ENCODE results near the gene REV3L. TPM values are rescaled to one million over a fixed set of nuclear protein-coding genes. Genes with fewer than 3 reads are reported as not detected.

REV3L gene
- polyA plus RNA-seq, 1 of the 3 experiments (the other 2 are of a cell fraction), result 7.3 TPM

DNA sequence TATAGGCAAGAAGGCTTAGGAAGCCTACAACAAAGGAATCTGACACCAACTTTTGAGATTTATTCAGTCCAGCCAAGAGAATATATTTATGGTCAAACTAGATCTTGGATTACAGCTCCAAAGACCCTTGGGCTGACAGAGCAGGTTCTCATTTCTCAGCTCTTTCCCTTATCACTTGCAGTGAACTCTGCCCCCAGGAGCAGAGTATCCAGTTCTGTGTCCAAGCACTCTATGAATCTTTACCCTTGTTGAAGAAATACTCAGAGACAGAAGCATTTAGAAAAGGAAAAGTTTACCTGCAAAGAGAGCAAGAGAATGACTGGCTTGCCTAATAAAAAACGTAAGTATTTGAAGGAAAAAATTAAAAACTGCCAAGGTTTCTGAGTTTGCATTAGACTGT, 205.2 kb downstream of the REV3L start:
- Histone ChIP-seq H4K20me1 (ENCODE audit: insufficient read depth) (no peaks in the 10 kb centered on the region), H2AFZ (ENCODE audit: low read depth) (no peak overlapping the region), H3K9ac (no peak overlapping the region), H3K9me2 (no peaks in the 10 kb centered on the region), H3K4me2 (no peak overlapping the region), H3K27ac (ENCODE audit: low read depth in 2 of 2, low read length in 1 of 2) (no peak overlapping the region), H3K79me2 (ENCODE audit: insufficient read depth) (peaks cover 13% of the 10 kb centered on the region; the same call in 1 of the 2 replicates), H3K4me1 (ENCODE audit: control insufficient read depth in 1 of 2, insufficient read depth in 2 of 2, low read depth in 1 of 2, low read length in 1 of 2) (no peaks in the 10 kb centered on the region), H3K27me3 (ENCODE audit: insufficient read depth) (no peaks in the 10 kb centered on the region), H3K36me3 (replicated peaks in 1 of 2; ENCODE audit: control insufficient read depth in 1 of 2, insufficient read depth in 2 of 2, low read length in 1 of 2) (peaks cover 34 to 68% of the 10 kb centered on the region in 2 experiments), H3K4me3 (ENCODE audit: low read depth in 2 of 2, low read length in 1 of 2) (no peak overlapping the region), H3F3A (replicated peaks; ENCODE audit: insufficient read depth) (peaks cover 5% of the 10 kb centered on the region), H3K9me3 (peaks cover 12% of the 10 kb centered on the region; the same call in 1 of the 2 replicates)
- CTCF ChIA-PET, result interaction anchor here (1.2 kb wide), 1 partner anchor 19 kb away, joined by 4 read pairs; a partner anchor contains a TSS
- DNase-seq, result no peak
- POLR2A ChIA-PET, result no interaction called here
- WGBS (ENCODE audit: low lambda C conversion rate), result 97% methylated on average over 1 of the region's 1 CpG
- TF ChIP-seq RFX5 (IDR thresholded peaks at IDR 0.05; ENCODE audit: low read length) (no peak), CHD2 (IDR thresholded peaks at IDR 0.05; ENCODE audit: low read length, partially characterized antibody) (no peak), FOSL2 (IDR thresholded peaks at IDR 0.05; ENCODE audit: borderline replicate concordance, low read depth) (no peak), RAD21 (IDR thresholded peaks at IDR 0.05; ENCODE audit: low read length) (no peak), POLR2AphosphoS5 (IDR thresholded peaks at IDR 0.05; ENCODE audit: low read depth, low read length) (no peak), TCF12 (IDR thresholded peaks at IDR 0.05) (no peak), SMC3 (IDR thresholded peaks at IDR 0.05; ENCODE audit: low read depth, low read length) (no peak), NRF1 (IDR thresholded peaks at IDR 0.05; ENCODE audit: low read depth, low read length) (no peak), GATA2 (CRISPR knock-in tag; IDR thresholded peaks at IDR 0.05) (no peak), GABPA (IDR thresholded peaks at IDR 0.05; ENCODE audit: low read depth) (no peak)
- TF ChIP-seq, protein P1, sequence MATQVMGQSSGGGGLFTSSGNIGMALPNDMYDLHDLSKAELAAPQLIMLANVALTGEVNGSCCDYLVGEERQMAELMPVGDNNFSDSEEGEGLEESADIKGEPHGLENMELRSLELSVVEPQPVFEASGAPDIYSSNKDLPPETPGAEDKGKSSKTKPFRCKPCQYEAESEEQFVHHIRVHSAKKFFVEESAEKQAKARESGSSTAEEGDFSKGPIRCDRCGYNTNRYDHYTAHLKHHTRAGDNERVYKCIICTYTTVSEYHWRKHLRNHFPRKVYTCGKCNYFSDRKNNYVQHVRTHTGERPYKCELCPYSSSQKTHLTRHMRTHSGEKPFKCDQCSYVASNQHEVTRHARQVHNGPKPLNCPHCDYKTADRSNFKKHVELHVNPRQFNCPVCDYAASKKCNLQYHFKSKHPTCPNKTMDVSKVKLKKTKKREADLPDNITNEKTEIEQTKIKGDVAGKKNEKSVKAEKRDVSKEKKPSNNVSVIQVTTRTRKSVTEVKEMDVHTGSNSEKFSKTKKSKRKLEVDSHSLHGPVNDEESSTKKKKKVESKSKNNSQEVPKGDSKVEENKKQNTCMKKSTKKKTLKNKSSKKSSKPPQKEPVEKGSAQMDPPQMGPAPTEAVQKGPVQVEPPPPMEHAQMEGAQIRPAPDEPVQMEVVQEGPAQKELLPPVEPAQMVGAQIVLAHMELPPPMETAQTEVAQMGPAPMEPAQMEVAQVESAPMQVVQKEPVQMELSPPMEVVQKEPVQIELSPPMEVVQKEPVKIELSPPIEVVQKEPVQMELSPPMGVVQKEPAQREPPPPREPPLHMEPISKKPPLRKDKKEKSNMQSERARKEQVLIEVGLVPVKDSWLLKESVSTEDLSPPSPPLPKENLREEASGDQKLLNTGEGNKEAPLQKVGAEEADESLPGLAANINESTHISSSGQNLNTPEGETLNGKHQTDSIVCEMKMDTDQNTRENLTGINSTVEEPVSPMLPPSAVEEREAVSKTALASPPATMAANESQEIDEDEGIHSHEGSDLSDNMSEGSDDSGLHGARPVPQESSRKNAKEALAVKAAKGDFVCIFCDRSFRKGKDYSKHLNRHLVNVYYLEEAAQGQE (IDR thresholded peaks at IDR 0.05; ENCODE audit: low read depth, low read length), result no peak

DNA sequence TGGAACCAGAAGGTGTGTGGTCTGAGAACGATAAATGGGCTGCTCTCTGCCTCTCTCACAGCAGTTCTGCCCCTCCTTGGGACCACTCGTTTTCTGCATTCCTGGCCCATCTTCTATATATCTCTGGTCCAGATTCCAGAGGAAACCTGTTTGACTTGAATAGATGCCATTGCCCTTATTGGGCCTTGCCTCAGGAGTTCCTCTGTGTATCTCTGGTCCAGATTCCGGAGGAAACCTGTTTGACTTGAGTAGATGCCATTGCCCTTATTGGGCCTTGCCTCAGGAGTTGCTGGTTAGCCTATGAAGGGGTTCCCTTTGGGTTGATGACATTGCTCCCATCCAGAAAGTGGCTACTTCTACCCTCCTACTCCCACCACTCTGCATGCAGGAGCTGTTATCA, 206.3 kb downstream of the REV3L start:
- ChIA-PET POLR2A (no interaction called here), CTCF (interaction anchor here (0.6 kb wide), 1 partner anchor 19 kb away, joined by 3 read pairs; no protein-coding TSS in a partner anchor)
- Histone ChIP-seq H2AFZ (ENCODE audit: low read depth) (no peak overlapping the region), H3K9ac (no peak overlapping the region), H3K4me2 (no peak overlapping the region), H3K79me2 (ENCODE audit: insufficient read depth) (peaks cover 21% of the 10 kb centered on the region; the same call in 1 of the 2 replicates), H3F3A (replicated peaks; ENCODE audit: insufficient read depth) (peaks cover 5% of the 10 kb centered on the region), H3K9me2 (no peaks in the 10 kb centered on the region), H3K4me1 (ENCODE audit: control insufficient read depth in 1 of 2, insufficient read depth in 2 of 2, low read depth in 1 of 2, low read length in 1 of 2) (no peaks in the 10 kb centered on the region), H3K27me3 (ENCODE audit: insufficient read depth) (no peaks in the 10 kb centered on the region), H4K20me1 (ENCODE audit: insufficient read depth) (no peaks in the 10 kb centered on the region), H3K4me3 (ENCODE audit: low read depth in 2 of 2, low read length in 1 of 2) (no peak overlapping the region), H3K27ac (ENCODE audit: low read depth in 2 of 2, low read length in 1 of 2) (no peak overlapping the region), H3K36me3 (replicated peaks in 1 of 2; ENCODE audit: control insufficient read depth in 1 of 2, insufficient read depth in 2 of 2, low read length in 1 of 2) (peaks cover 34 to 77% of the 10 kb centered on the region in 2 experiments), H3K9me3 (peaks cover 12% of the 10 kb centered on the region; the same call in 1 of the 2 replicates)
- no peak for DNase-seq
- TF ChIP-seq, protein P2, sequence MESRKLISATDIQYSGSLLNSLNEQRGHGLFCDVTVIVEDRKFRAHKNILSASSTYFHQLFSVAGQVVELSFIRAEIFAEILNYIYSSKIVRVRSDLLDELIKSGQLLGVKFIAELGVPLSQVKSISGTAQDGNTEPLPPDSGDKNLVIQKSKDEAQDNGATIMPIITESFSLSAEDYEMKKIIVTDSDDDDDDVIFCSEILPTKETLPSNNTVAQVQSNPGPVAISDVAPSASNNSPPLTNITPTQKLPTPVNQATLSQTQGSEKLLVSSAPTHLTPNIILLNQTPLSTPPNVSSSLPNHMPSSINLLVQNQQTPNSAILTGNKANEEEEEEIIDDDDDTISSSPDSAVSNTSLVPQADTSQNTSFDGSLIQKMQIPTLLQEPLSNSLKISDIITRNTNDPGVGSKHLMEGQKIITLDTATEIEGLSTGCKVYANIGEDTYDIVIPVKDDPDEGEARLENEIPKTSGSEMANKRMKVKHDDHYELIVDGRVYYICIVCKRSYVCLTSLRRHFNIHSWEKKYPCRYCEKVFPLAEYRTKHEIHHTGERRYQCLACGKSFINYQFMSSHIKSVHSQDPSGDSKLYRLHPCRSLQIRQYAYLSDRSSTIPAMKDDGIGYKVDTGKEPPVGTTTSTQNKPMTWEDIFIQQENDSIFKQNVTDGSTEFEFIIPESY (IDR thresholded peaks at IDR 0.05; ENCODE audit: borderline replicate concordance, low read depth), result no peak
- no peak for TF ChIP-seq FOSL2 (IDR thresholded peaks at IDR 0.05; ENCODE audit: borderline replicate concordance, low read depth)
- TF ChIP-seq, protein P1 (IDR thresholded peaks at IDR 0.05; ENCODE audit: low read depth, low read length), result no peak
- TF ChIP-seq TCF12 (IDR thresholded peaks at IDR 0.05), result no peak
- WGBS (ENCODE audit: low lambda C conversion rate), result 83% methylated on average over 3 of the region's 3 CpGs
